Hepatocyte (in vitro differentiated cells): ENCODE measurements around the gene PRDM1.

Experiments
- CTCF ChIP-seq: fragments of 200-600 bp; sonication (generic); IDR thresholded peaks from 2 replicates; pipeline ENCODE4 v1.5.1; 2016; ENCODE audit warnings: antibody characterized with exemption, mild to moderate bottlenecking; ENCODE audit not compliant: poor library complexity
- EZH2 ChIP-seq: fragments of 200-600 bp; sonication (generic); IDR thresholded peaks from 2 replicates; pipeline ENCODE4 v1.6.1; 2016; ENCODE audit warnings: antibody characterized with exemption, mild to moderate bottlenecking, borderline replicate concordance

GRCh38 chr6:106092279-106092678 is 6.1 kb downstream of the PRDM1 start:
- no peak for TF ChIP-seq EZH2
- no peak for TF ChIP-seq CTCF
